DMS53 (cell line): ENCODE data around the gene PTGR3.
A peak's percentile ranks its signal among the peaks of the same experiment; 100 is the strongest.

Source experiments
- DNase-seq: peaks from one replicate; lab custom pipeline; 2025; lab: John Stamatoyannopoulos, UW

PTGR3 gene

GRCh38 chr18:75214766-75215510 lies 6.0 kb upstream of the PTGR3 start:
- DNase-seq: peak; percentile 40

GRCh38 chr18:75214332-75214690 lies 5.4 kb upstream of the PTGR3 start:
- DNase-seq: no peak

GRCh38 chr18:75213611-75214331 lies 4.8 kb upstream of the PTGR3 start:
- no peak for DNase-seq

- no peak for DNase-seq
Observed at GRCh38 chr18:75212751-75213090, 3.8 kb upstream of the PTGR3 start.

GRCh38 chr18:75211953-75212750 lies 3.2 kb upstream of the PTGR3 start:
- DNase-seq: peak; percentile 64

GRCh38 chr18:75211626-75211952 lies 2.6 kb upstream of the PTGR3 start:
- peak; percentile 75 for DNase-seq

- peak; percentile 75 for DNase-seq
Observed at GRCh38 chr18:75211002-75211621, 2.2 kb upstream of the PTGR3 start.

GRCh38 chr18:75210274-75211001 lies 1.5 kb upstream of the PTGR3 start, which contains the start of gene TSHZ1:
Gene TSHZ1, plus strand, starts transcription at chr18:75210797. Its CDS starts 1,080 bp downstream, at chr18:75211877.
- DNase-seq: peak; percentile 97

GRCh38 chr18:75209951-75210258 lies 966 bp upstream of the PTGR3 start:
- DNase-seq: peak; percentile 88

- no peak for DNase-seq
Observed at GRCh38 chr18:75208836-75209128, 157 bp downstream of the PTGR3 start.

- DNase-seq: peak; percentile 88
Observed at GRCh38 chr18:75208155-75208835, 644 bp downstream of the PTGR3 start.

- DNase-seq: peak; percentile 74
Observed at GRCh38 chr18:75207310-75208154, 1.4 kb downstream of the PTGR3 start.

GRCh38 chr18:75206452-75207309 lies 2.3 kb downstream of the PTGR3 start:
- DNase-seq: no peak

GRCh38 chr18:75205514-75206132 lies 3.3 kb downstream of the PTGR3 start:
- DNase-seq: no peak

- DNase-seq: no peak
Observed at GRCh38 chr18:75204732-75205513, 4.0 kb downstream of the PTGR3 start.

GRCh38 chr18:75204269-75204731 lies 4.6 kb downstream of the PTGR3 start:
- no peak for DNase-seq

- no peak for DNase-seq
Observed at GRCh38 chr18:75203416-75204268, 5.3 kb downstream of the PTGR3 start.
